ENCODE measurements around the gene PYGB.

GRCh38 chr20:25339608-25340007 is 91.7 kb downstream of the PYGB start:
- TF ChIP-seq, protein P1, sequence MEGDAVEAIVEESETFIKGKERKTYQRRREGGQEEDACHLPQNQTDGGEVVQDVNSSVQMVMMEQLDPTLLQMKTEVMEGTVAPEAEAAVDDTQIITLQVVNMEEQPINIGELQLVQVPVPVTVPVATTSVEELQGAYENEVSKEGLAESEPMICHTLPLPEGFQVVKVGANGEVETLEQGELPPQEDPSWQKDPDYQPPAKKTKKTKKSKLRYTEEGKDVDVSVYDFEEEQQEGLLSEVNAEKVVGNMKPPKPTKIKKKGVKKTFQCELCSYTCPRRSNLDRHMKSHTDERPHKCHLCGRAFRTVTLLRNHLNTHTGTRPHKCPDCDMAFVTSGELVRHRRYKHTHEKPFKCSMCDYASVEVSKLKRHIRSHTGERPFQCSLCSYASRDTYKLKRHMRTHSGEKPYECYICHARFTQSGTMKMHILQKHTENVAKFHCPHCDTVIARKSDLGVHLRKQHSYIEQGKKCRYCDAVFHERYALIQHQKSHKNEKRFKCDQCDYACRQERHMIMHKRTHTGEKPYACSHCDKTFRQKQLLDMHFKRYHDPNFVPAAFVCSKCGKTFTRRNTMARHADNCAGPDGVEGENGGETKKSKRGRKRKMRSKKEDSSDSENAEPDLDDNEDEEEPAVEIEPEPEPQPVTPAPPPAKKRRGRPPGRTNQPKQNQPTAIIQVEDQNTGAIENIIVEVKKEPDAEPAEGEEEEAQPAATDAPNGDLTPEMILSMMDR (IDR thresholded peaks at IDR 0.05) = no peak
- TF ChIP-seq POLR2A (IDR thresholded peaks at IDR 0.05) = no peak

Data from prostate gland (tissue), 2 donors.